Neuronal stem cell (in vitro differentiated cells): ENCODE results near the gene PPM1M.
A peak's percentile ranks its signal among the peaks of the same experiment; 100 is the strongest.
"Not testable (repeated sequence)": the region's sequence is repeated elsewhere in the genome, so short reads cannot be mapped to it uniquely, and the experiment has no call there.

Experiments
- DNase-seq: peaks from one replicate; pipeline ENCODE4 v3.0.0-alpha.2; 2013; ENCODE audit warnings: low spot score
- H2AFZ ChIP-seq: one replicate; pipeline ENCODE4 v1.6.1; 2013; ENCODE audit warnings: mild to moderate bottlenecking, low read length, inconsistent platforms
- H2AK5ac ChIP-seq: 2 replicates; pipeline ENCODE4 v1.6.1; 2013; ENCODE audit warnings: low read depth, mild to moderate bottlenecking, inconsistent platforms, low read length, moderate library complexity, mixed read lengths
- H2BK120ac ChIP-seq: 2 replicates; pipeline ENCODE4 v1.6.1; 2013; ENCODE audit warnings: low read depth, mild to moderate bottlenecking, inconsistent platforms, low read length, moderate library complexity, mixed read lengths
- H2BK12ac ChIP-seq: one replicate; pipeline ENCODE4 v1.6.1; 2013; ENCODE audit warnings: low read length, inconsistent platforms
- H2BK15ac ChIP-seq: 2 replicates; pipeline ENCODE4 v1.6.1; 2013; ENCODE audit warnings: mild to moderate bottlenecking, low read length, inconsistent platforms, mixed read lengths
- H2BK5ac ChIP-seq: one replicate; pipeline ENCODE4 v1.6.1; 2013; ENCODE audit warnings: inconsistent platforms, mild to moderate bottlenecking, low read length, moderate library complexity
- H3K14ac ChIP-seq: one replicate; pipeline ENCODE4 v1.6.1; 2013; ENCODE audit warnings: low read length, inconsistent platforms
- H3K18ac ChIP-seq: 2 replicates; pipeline ENCODE4 v1.6.1; 2013; ENCODE audit warnings: low read length, inconsistent platforms
- H3K23ac ChIP-seq: 2 replicates; pipeline ENCODE4 v1.6.1; 2013; ENCODE audit warnings: low read depth, mild to moderate bottlenecking, mixed read lengths, low read length, inconsistent platforms; ENCODE audit not compliant: poor library complexity
- H3K27ac ChIP-seq: replicated peaks from 3 replicates; pipeline ENCODE4 v1.5.1; 2013; ENCODE audit warnings: low read length, inconsistent platforms
- H3K27me3 ChIP-seq, 3 experiments: 2 replicates each; pipeline ENCODE4 v1.6.1; 2013; ENCODE audit warnings: low read length in 3 of 3, mild to moderate bottlenecking in 2 of 3, inconsistent platforms in 1 of 3, low read depth in 1 of 3, mixed read lengths in 1 of 3, moderate library complexity in 1 of 3; ENCODE audit not compliant: control insufficient read depth in 3 of 3, insufficient read depth in 3 of 3
- H3K36me3 ChIP-seq, 2 donors: replicated peaks in 1 of 2; 2 replicates each; pipeline ENCODE4 v1.6.1; 2013; ENCODE audit warnings: low read length in 2 of 2; ENCODE audit not compliant: control insufficient read depth in 2 of 2, insufficient read depth in 2 of 2
- H3K4ac ChIP-seq: 2 replicates; pipeline ENCODE4 v1.6.1; 2013; ENCODE audit warnings: inconsistent platforms, mild to moderate bottlenecking, low read length, moderate library complexity
- H3K4me1 ChIP-seq, 2 donors: 1 replicate in 1 of 2; 2 replicates in 1 of 2; pipeline ENCODE4 v1.6.1; 2013; ENCODE audit warnings: low read length in 2 of 2, low read depth in 1 of 2; ENCODE audit not compliant: control insufficient read depth in 2 of 2, insufficient read depth in 1 of 2
- H3K4me2 ChIP-seq: one replicate; pipeline ENCODE4 v1.6.1; 2013; ENCODE audit warnings: mild to moderate bottlenecking, low read length, inconsistent platforms; ENCODE audit not compliant: insufficient read depth, poor library complexity, severe bottlenecking
- H3K4me3 ChIP-seq, 2 donors: 2 replicates each; pipeline ENCODE4 v1.5.1; 2013; ENCODE audit warnings: low read length in 2 of 2, mild to moderate bottlenecking in 2 of 2, inconsistent platforms in 1 of 2, moderate library complexity in 1 of 2
- H3K79me1 ChIP-seq: one replicate; pipeline ENCODE4 v1.6.1; 2013; ENCODE audit warnings: low read depth, mild to moderate bottlenecking, inconsistent platforms, low read length, moderate library complexity
- H3K9ac ChIP-seq: one replicate; pipeline ENCODE4 v1.6.1; 2013; ENCODE audit warnings: mild to moderate bottlenecking, low read depth, low read length, inconsistent platforms; ENCODE audit not compliant: poor library complexity
- H3K9me3 ChIP-seq, 2 donors: replicated peaks in 1 of 2; 2 replicates each; pipeline versions ENCODE3 to v1.6.1; 2013; ENCODE audit warnings: low read length in 2 of 2, mild to moderate bottlenecking in 2 of 2, inconsistent platforms in 1 of 2, low read depth in 1 of 2, mixed read lengths in 1 of 2, moderate library complexity in 1 of 2; ENCODE audit not compliant: control insufficient read depth in 2 of 2, insufficient read depth in 1 of 2
- H4K8ac ChIP-seq: one replicate; pipeline ENCODE4 v1.6.1; 2013; ENCODE audit warnings: low read depth, mild to moderate bottlenecking, inconsistent platforms, low read length, moderate library complexity
- H4K91ac ChIP-seq: one replicate; pipeline ENCODE4 v1.6.1; 2013; ENCODE audit warnings: low read length, low read depth, mild to moderate bottlenecking, inconsistent platforms; ENCODE audit not compliant: poor library complexity
- WGBS, 2 donors: extraction: QIAGEN DNeasy Blood & Tissue Kit; methylation state at CpG; one replicate each; pipeline ENCODE4 v1.1.7; 2013; ENCODE audit warnings: missing lambda C conversion rate in 2 of 2, mixed read lengths in 1 of 2; ENCODE audit not compliant: insufficient read length in 2 of 2, insufficient replicate concordance in 1 of 2; ENCODE audit errors: extremely low coverage in 2 of 2; 5-methylcytosine and 5-hydroxymethylcytosine counted together

PPM1M gene

DNA sequence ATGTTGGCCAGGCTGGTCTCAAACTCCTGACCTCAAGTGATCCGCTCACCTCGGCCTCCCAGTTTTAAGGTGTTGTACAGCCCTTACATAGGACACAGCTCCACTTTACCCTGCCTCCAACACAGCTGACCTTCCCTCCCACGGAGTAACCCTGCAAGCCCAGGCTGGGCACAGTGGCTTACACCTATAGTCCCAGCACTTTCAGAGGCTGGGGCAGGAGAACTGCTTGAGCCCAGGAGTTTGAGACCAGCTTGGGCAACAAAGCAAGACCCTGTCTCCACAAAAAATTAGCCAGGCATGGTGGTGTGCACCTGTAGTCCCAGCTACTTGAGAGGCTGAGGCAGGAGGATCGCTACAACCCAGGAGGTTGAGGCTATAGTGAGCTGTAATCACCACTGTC, 38.5 kb downstream of the PPM1M start:
- H3K4me3 ChIP-seq, H3K4ac ChIP-seq, DNase-seq, H3K9me3 ChIP-seq, H3K4me2 ChIP-seq, H3K27me3 ChIP-seq, H2AK5ac ChIP-seq, H3K18ac ChIP-seq, H2BK120ac ChIP-seq, H3K9ac ChIP-seq, H3K27ac ChIP-seq, H2BK5ac ChIP-seq, H3K23ac ChIP-seq, H2AFZ ChIP-seq, H3K79me1 ChIP-seq, H2BK15ac ChIP-seq, H4K91ac ChIP-seq, H2BK12ac ChIP-seq, H4K8ac ChIP-seq, H3K14ac ChIP-seq: not testable (repeated sequence)
- Histone ChIP-seq H3K4me1 (peaks cover 6 to 28% of the 10 kb centered on the region in 2 donors), H3K36me3 (peaks cover 0 to 10% of the 10 kb centered on the region in 2 donors)
- WGBS, 2 donors = no CpG with 5 or more reads among the region's 4 CpGs

DNA sequence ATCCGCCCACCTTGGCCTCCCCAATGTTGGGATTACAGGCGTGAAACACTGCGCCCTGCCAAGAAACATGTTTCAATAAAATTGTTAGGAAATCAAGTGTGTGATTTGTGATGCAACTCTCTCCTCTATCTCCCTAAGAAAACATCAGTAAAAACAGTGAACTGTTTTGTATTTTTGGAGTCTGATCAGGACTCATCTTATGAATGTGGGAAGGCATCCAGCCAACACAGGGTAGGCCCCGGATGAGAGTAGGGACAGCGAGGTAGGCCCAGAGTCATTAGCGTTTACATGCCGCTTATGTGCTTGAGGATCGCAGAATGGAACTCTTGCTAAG, 41.2 kb downstream of the PPM1M start:
- Histone ChIP-seq H3K4me3 (peak overlapping the region; percentile 91 to 97), H3K79me1 (no peaks in the 10 kb centered on the region), H3K23ac (peak overlapping the region; percentile 26), H2BK15ac (no peak overlapping the region), H3K4me2 (peak overlapping the region; percentile 79), H4K91ac (no peak overlapping the region), H3K36me3 (peaks cover 5 to 19% of the 10 kb centered on the region in 2 donors), H3K18ac (peak overlapping the region; percentile 42), H2AFZ (no peak overlapping the region), H3K4ac (peak overlapping the region; percentile 17), H3K4me1 (peaks cover 5 to 13% of the 10 kb centered on the region in 2 donors), H3K9me3 (no peaks in the 10 kb centered on the region), H2BK120ac (peak overlapping the region; percentile 51), H3K14ac (no peak overlapping the region), H3K9ac (peak overlapping the region; percentile 75), H3K27ac (no peak overlapping the region), H3K27me3 (no peaks in the 10 kb centered on the region), H2AK5ac (peak overlapping the region; percentile 70), H2BK5ac (peak overlapping the region; percentile 93), H4K8ac (peak overlapping the region; percentile 72), H2BK12ac (peak overlapping the region; percentile 34)
- WGBS, 2 donors = no CpG with 5 or more reads among the region's 8 CpGs
- DNase-seq = no peak

DNA sequence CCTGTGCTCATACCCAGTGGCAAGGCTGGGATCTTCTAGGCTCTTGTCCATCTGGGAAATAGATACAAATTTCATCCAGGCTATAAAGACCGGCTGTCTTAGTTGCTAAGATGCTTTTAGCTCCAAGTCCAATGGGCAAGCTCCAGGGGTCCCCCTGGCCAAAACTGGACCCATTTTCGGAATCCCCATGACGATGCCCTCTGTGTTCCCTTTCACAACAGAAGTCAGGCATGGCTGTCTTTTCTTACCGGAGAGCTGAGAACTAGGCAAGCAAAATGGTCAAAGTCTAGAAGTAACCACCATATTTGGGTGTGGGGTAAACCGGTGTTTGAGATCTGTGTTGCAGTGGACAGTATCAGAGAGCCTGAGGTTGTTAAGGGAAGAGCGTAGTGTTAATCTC, 43.1 kb downstream of the PPM1M start:
- Histone ChIP-seq H3K27me3 (no peaks in the 10 kb centered on the region), H4K8ac (no peak overlapping the region), H3K4ac (no peak overlapping the region), H2BK120ac (no peak overlapping the region), H3K23ac (no peak overlapping the region), H3K4me3 (peak overlapping the region in 1 of 2 donors; percentile 91), H3K79me1 (no peaks in the 10 kb centered on the region), H2BK15ac (no peak overlapping the region), H3K14ac (no peak overlapping the region), H3K36me3 (peaks cover 10 to 33% of the 10 kb centered on the region in 2 donors), H2AK5ac (no peak overlapping the region), H3K9ac (no peak overlapping the region), H3K9me3 (no peaks in the 10 kb centered on the region), H3K18ac (no peak overlapping the region), H3K27ac (no peak overlapping the region), H3K4me1 (peaks cover 5 to 10% of the 10 kb centered on the region in 2 donors), H2AFZ (no peak overlapping the region), H4K91ac (no peak overlapping the region), H2BK5ac (no peak overlapping the region), H3K4me2 (no peak overlapping the region), H2BK12ac (no peak overlapping the region)
- no peak for DNase-seq
- WGBS, 2 donors = no CpG with 5 or more reads among the region's 6 CpGs

DNA sequence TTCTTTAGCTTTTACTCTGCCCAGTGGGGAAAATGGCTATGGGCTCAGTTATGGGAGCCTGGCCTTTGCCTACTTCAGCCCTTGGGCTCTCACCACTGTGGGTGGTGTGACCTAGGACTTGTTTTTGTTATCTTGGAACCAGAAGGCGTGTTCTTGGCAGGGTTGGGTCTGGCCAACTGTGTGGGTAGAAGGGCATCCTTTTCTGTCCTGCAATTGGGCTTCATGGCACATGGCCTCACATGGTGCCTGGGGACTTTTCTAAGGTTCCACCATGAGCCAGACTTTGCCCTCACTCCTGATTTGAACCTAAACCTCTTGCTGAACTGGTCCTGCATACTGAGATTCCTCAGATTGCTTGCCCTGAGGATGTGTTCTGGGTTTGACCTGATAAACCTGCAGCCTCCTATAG, 43.8 kb downstream of the PPM1M start:
- Histone ChIP-seq H2AFZ (no peak overlapping the region), H2BK12ac (no peak overlapping the region), H3K4me2 (no peak overlapping the region), H3K23ac (no peak overlapping the region), H4K91ac (no peak overlapping the region), H3K27ac (no peak overlapping the region), H3K36me3 (peaks cover 10 to 36% of the 10 kb centered on the region in 2 donors), H3K14ac (no peak overlapping the region), H2BK15ac (no peak overlapping the region), H2BK5ac (no peak overlapping the region), H3K4me3 (no peak overlapping the region), H3K9me3 (no peaks in the 10 kb centered on the region), H2AK5ac (no peak overlapping the region), H3K79me1 (no peaks in the 10 kb centered on the region), H4K8ac (no peak overlapping the region), H3K4ac (no peak overlapping the region), H2BK120ac (no peak overlapping the region), H3K4me1 (peaks cover 5 to 10% of the 10 kb centered on the region in 2 donors), H3K27me3 (no peaks in the 10 kb centered on the region), H3K18ac (no peak overlapping the region), H3K9ac (no peak overlapping the region)
- WGBS, 2 donors = no CpG with 5 or more reads among the region's 1 CpG
- no peak for DNase-seq
